K562 (cell line): ENCODE measurements around the gene NEUROG3. TPM values are rescaled to one million over a fixed set of nuclear protein-coding genes. Genes with fewer than 3 reads are reported as not detected.

Experiments used
- ARID1B ChIP-seq: fragments of 450-650 bp; IDR thresholded peaks from 2 replicates; pipeline ENCODE4 v1.6.1; 2016; ENCODE audit warnings: antibody characterized with exemption, mild to moderate bottlenecking, inconsistent platforms
- CTCFL ChIP-seq: IDR thresholded peaks from 2 replicates; pipeline ENCODE4 v1.6.1; 2011; ENCODE audit warnings: borderline replicate concordance, low read depth, mild to moderate bottlenecking, moderate library complexity, low read length; ENCODE audit not compliant: insufficient read depth, poor library complexity, severe bottlenecking
- FOXJ3 ChIP-seq: sonication (generic); formaldehyde crosslinking; IDR thresholded peaks from 2 replicates; pipeline ENCODE4 v1.4.0; 2020; ENCODE audit warnings: mild to moderate bottlenecking, missing genetic modification reagents
- NCOA4 ChIP-seq: fragments of 450-650 bp; IDR thresholded peaks from 2 replicates; pipeline ENCODE4 v1.6.1; 2018; ENCODE audit warnings: mild to moderate bottlenecking; ENCODE audit not compliant: partially characterized antibody
- PML ChIP-seq: IDR thresholded peaks from 2 replicates; pipeline ENCODE4 v1.6.1; 2012; ENCODE audit warnings: low read length, inconsistent platforms
- SRF ChIP-seq, 2 experiments: fragments of 250-450, 450-650 bp in 1 of 2; sonication (Bioruptor Pico) in 1 of 2; sonication (generic) in 1 of 2; formaldehyde crosslinking; IDR thresholded peaks; 2 replicates each; pipeline versions ENCODE4 v1.5.0 to v1.5.1; 2020 to 2022; ENCODE audit warnings: mild to moderate bottlenecking in 1 of 2, missing genetic modification reagents in 1 of 2
- ZBTB40 ChIP-seq, 2 experiments: fragments of 450-650 bp in 1 of 2; sonication (generic) in 1 of 2; formaldehyde crosslinking in 1 of 2; IDR thresholded peaks; 2 replicates each; pipeline versions ENCODE4 v1.7.1 to v1.9.0; 2016 to 2022; ENCODE audit warnings: inconsistent platforms in 1 of 2, mild to moderate bottlenecking in 1 of 2, missing genetic modification reagents in 1 of 2
- ZFP1 ChIP-seq: fragments of 450-650 bp; formaldehyde crosslinking; IDR thresholded peaks from 2 replicates; pipeline ENCODE4 v1.4.0; 2020; ENCODE audit warnings: mild to moderate bottlenecking, mixed read lengths
- ZNF140 ChIP-seq: fragments of 250-450 bp; sonication (Bioruptor Pico); IDR thresholded peaks from 2 replicates; pipeline ENCODE4 v1.8.0; 2021; ENCODE audit warnings: moderate library complexity, mild to moderate bottlenecking, inconsistent platforms
- ZNF143 ChIP-seq: sonication (generic); formaldehyde crosslinking; IDR thresholded peaks from 2 replicates; pipeline ENCODE4 v1.9.0; 2022; ENCODE audit warnings: mild to moderate bottlenecking, missing genetic modification reagents
- ZNF253 ChIP-seq: fragments of 250-450 bp; sonication (Bioruptor Pico); conservative IDR thresholded peaks from 2 replicates; pipeline ENCODE4 v1.6.1; 2021; ENCODE audit warnings: mild to moderate bottlenecking
- polyA plus RNA-seq, 8 experiments: library from polyadenylated mRNA; depleted of rRNA in 4 of 8; stranded (reverse) in 5 of 8; unstranded in 3 of 8; fragments of >200 nt; fragmentation: Nextera tagmentation in 2 of 8; fragmentation: Illumina TruSeq in 1 of 8; extraction: Ambion mirVana in 2 of 8; extraction: Trizol in 1 of 8; gene quantifications; 2 replicates each; pipeline versions ENCODE4 v1.2.1 to v1.2.3, GENCODE V29; 2011 to 2014; ENCODE audit warnings: inconsistent platforms in 1 of 8, missing spikeins in 1 of 8
- total RNA-seq, 7 experiments: library from RNA; depleted of rRNA in 6 of 7; stranded (reverse); fragments of >200 nt in 6 of 7; fragmentation: Illumina TruSeq in 2 of 7; extraction: Trizol in 2 of 7; gene quantifications; 2 replicates each; pipeline versions ENCODE4 v1.2.1 to v1.2.3, GENCODE V29; 2011 to 2021; ENCODE audit warnings: low replicate concordance in 1 of 7
- TF ChIP-seq, protein P1 (sequence below), 2 experiments: fragments of 450-650 bp; IDR thresholded peaks; 2 replicates each; pipeline ENCODE4 v1.6.1; 2018; ENCODE audit warnings: mild to moderate bottlenecking in 2 of 2, low read depth in 1 of 2; ENCODE audit not compliant: partially characterized antibody in 2 of 2

The NEUROG3 gene
- total and polyA plus RNA-seq, 9 of the 15 experiments (the other 6 are each of a cell fraction or from before 2014, with no cell fraction given) = not detected

DNA sequence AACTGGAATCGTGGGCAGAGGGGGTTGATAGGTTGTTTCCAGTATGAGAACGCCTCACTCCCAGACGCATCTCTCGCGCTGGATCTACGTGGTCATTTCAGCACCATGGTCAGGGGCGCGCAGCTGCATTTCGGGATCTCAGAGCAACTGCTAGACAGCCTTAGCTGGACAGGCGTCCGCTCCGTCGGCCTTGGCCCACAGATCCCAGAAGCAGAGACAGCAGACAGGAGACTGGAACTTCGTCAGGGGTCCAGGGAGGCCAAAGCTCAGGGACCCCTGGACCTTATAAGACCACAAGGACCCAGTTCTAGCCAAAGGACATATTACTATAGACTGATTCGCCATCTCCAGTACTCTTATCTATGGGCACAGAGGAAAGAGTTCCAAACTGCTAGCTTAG, 5.3 kb downstream of the NEUROG3 start (continued):
- TF ChIP-seq, protein P1, sequence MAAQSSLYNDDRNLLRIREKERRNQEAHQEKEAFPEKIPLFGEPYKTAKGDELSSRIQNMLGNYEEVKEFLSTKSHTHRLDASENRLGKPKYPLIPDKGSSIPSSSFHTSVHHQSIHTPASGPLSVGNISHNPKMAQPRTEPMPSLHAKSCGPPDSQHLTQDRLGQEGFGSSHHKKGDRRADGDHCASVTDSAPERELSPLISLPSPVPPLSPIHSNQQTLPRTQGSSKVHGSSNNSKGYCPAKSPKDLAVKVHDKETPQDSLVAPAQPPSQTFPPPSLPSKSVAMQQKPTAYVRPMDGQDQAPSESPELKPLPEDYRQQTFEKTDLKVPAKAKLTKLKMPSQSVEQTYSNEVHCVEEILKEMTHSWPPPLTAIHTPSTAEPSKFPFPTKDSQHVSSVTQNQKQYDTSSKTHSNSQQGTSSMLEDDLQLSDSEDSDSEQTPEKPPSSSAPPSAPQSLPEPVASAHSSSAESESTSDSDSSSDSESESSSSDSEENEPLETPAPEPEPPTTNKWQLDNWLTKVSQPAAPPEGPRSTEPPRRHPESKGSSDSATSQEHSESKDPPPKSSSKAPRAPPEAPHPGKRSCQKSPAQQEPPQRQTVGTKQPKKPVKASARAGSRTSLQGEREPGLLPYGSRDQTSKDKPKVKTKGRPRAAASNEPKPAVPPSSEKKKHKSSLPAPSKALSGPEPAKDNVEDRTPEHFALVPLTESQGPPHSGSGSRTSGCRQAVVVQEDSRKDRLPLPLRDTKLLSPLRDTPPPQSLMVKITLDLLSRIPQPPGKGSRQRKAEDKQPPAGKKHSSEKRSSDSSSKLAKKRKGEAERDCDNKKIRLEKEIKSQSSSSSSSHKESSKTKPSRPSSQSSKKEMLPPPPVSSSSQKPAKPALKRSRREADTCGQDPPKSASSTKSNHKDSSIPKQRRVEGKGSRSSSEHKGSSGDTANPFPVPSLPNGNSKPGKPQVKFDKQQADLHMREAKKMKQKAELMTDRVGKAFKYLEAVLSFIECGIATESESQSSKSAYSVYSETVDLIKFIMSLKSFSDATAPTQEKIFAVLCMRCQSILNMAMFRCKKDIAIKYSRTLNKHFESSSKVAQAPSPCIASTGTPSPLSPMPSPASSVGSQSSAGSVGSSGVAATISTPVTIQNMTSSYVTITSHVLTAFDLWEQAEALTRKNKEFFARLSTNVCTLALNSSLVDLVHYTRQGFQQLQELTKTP (IDR thresholded peaks at IDR 0.05; ENCODE audit: low read depth in 1 of 2, partially characterized antibody in 2 of 2) = peak in 1 of 2 experiments; percentile 66
- TF ChIP-seq ZBTB40 (IDR thresholded peaks at IDR 0.05) (no peak), ZBTB40 (CRISPR knock-in tag; IDR thresholded peaks at IDR 0.05) (no peak), ARID1B (no peak), CTCFL (no peak), NCOA4 (no peak), ZNF140 (CRISPR knock-in tag) (no peak), ZNF253 (no peak), SRF (CRISPR knock-in tag; IDR thresholded peaks at IDR 0.05) (0 out of 4 replicates have a peak, but pooled peaks of 1 of the 2 experiments have one; percentile 18), ZNF143 (CRISPR knock-in tag) (0 out of 2 replicates have a peak, but pooled peaks have one; percentile 25), PML (no peak), ZFP1 (no peak), FOXJ3 (no peak)
